Activated naive CD4-positive, alpha-beta T cell treated with Interleukin-2 at 50 U/mL for 16 hours (primary cell): ENCODE results near the gene NAA15.
"Not testable (repeated sequence)": the region's sequence is repeated elsewhere in the genome, so short reads cannot be mapped to it uniquely, and the experiment has no call there.

Experiments used
- DNase-seq: peaks from one replicate; pipeline ENCODE4 v3.0.0-alpha.2; 2020

The NAA15 gene

GRCh38 chr4:139301113-139301820, at the start of gene NAA15:
Gene NAA15, plus strand, starts transcription at chr4:139301505. Its CDS starts 273 bp downstream, at chr4:139301778.
- DNase-seq, result peak; percentile 98

- DNase-seq, result no peak
Observed at GRCh38 chr4:139253046-139253445, 48.3 kb upstream of the NAA15 start.

DNA sequence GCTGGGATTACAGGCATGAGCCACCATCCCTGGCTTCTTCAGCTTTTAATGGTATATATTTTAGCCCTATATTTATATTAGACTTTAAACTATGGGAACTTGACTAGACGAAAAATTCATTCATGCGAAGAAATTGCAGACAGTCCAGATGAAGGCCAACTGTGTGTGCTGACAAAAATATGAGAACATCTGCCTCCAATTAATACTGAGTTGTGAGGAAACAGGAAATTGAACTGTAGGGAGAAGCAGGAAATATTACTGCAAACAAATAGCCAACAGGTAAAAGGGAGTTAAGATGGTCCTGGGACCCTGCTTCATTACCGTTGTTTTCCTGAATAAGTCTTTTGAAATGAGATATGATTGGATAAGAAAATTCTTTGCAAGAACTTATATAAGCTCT, 47.6 kb upstream of the NAA15 start:
- DNase-seq, result no peak

DNA sequence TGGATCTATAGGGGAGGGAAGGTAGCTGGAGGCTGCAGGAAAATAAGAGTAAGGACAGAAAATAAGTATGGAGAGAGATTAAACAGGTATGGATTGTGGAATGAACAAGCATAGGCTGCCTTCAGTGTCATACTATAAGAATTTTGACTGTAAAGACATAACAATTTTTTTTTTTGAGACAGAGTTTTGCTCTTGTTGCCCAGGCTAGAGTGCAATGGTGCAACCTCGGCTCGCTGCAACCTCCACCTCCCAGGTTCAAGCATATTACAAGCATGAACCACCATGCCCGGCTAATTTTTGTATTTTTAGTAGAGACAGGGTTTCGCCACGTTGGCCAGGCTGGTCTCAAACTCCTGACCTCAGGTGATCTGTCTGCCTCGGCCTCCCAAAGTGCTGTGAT, 45.7 kb upstream of the NAA15 start:
- not testable (repeated sequence) for DNase-seq

- DNase-seq, result no peak
Observed at GRCh38 chr4:139256349-139256748, 45.0 kb upstream of the NAA15 start.

GRCh38 chr4:139265654-139266053, 35.7 kb upstream of the NAA15 start:
- DNase-seq, result no peak

GRCh38 chr4:139266208-139266582, 35.1 kb upstream of the NAA15 start:
- no peak for DNase-seq

DNA sequence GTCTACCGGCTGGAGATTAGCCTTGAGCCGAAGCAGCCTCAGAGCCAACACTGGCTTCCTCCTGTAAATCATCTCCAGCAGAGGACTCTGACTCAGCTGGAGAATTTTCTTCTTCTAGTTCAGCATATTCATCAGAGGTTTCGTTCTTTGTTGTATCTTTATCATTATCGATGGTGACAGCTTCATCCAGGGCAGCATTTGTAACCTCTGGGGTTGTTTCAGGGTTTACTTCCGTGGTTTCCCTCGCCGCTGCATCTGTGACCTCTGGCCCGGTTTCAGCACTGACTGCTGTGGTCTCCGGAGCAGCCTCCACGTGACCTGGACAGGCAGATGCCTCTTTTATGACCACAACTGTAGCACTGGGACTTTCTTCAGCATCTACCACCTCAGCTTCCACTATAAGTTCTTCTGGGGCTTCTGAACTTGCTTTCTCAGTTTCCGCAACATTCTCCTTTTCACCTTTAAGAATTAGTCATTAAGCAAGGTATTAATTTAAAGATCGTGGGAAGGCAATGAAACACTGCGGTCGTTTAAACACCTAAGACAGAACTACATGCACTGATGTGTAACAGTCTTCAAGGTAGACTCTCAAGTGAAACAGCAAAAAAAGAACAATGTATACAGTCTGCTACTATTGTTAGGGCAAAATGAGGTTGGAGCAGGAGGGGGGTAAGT, 34.6 kb upstream of the NAA15 start:
- DNase-seq, result peak; percentile 84

- DNase-seq, result no peak
Observed at GRCh38 chr4:139267301-139267700, 34.0 kb upstream of the NAA15 start.

DNA sequence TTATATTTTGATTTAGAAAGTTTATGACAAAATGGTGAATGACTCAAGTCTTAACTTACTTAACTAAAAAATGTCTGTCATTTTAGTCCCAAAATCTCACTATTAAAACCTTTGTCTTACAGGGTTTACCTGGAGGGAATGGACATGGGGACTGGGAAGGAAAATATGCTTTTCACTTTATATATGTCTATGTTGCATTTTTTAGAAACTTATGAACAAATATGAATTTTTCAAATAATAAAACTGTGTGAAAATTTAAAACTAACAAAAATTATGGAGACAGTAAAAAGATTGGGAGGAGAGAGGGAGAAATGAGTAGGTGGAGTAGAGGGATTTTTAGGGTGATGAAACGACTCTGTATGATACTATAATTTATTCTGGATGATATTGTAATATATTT, 27.5 kb upstream of the NAA15 start:
- no peak for DNase-seq

DNA sequence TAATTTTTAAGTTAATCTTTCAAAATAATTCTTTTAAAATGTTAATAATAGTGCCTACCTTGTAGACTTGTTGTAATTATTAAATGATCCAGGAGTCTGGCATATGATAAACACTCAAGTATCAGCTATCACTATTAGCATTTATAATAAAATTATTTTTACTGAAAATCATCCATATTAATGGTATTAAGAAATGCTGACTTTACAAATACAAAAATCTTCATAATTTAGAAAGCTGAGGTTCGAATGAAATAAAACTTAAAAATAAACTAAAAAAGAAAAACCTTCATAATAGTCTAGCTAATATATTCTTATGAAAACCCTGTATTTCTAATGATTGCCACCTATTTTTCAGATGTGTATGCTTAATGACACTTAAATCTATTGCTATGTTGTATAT, 26.5 kb upstream of the NAA15 start:
- no peak for DNase-seq

DNA sequence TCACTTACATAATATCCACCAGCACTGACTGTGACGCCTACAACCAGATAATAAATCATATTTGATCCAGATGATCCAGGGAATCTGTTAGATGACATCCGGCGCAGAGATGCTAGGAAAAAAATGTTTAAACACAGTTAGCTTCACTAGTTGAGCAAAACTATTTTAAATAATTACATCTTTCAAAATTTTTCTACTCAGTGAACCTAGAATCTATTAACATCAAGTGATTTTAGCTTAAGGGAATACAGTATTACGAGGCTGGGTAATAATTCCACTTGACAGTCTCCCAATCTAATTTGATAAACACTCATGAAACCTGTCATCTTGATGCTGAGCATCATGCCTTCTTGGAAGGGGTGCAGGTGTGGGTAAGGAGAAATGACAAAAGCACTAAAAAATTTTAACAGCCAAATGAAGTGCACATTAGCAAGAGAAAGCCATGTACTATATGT, 26.0 kb upstream of the NAA15 start:
- no peak for DNase-seq

GRCh38 chr4:139278485-139278884, 22.8 kb upstream of the NAA15 start:
- DNase-seq, result no peak

DNA sequence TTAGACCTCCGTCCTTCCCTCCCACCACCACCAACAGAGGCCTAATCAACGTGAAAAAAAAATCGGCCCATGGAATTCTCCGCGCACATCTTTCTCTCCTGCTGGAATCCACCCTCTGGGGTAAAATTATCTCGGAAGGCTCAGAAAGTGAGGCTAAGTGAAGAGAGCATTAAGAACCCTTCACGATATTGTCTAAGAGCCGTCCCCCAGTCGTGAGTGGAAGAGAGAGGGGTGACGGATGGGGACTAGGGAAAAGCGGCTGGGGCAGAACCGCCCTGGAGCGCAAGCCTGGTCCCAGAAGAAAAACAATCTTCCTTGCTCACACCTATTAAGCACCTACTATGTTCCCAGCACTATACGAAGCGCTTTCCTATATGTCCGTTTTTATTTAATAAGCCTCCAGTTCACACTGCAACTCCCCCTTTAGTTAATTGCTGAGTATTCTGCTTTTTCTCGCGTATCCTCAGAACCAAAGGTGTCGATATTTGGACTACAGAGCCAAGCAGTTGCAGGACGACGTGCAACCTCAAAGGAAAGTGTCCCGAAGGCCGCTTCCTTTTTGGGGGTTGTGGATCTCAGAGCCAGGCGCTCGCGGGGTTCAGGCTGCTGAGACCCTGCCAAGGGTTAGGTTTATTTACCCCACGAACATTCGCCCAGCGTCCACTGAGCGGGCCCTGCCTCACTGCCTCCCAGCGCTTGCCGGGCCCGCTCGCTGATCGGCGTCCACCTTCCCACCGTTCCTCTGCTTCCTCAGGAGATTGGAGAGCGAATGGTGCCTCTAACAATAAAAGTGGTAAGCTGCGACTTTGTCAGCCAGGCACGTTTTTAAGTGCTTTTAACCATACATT, 22.2 kb upstream of the NAA15 start:
- DNase-seq, result peak; percentile 5

DNA sequence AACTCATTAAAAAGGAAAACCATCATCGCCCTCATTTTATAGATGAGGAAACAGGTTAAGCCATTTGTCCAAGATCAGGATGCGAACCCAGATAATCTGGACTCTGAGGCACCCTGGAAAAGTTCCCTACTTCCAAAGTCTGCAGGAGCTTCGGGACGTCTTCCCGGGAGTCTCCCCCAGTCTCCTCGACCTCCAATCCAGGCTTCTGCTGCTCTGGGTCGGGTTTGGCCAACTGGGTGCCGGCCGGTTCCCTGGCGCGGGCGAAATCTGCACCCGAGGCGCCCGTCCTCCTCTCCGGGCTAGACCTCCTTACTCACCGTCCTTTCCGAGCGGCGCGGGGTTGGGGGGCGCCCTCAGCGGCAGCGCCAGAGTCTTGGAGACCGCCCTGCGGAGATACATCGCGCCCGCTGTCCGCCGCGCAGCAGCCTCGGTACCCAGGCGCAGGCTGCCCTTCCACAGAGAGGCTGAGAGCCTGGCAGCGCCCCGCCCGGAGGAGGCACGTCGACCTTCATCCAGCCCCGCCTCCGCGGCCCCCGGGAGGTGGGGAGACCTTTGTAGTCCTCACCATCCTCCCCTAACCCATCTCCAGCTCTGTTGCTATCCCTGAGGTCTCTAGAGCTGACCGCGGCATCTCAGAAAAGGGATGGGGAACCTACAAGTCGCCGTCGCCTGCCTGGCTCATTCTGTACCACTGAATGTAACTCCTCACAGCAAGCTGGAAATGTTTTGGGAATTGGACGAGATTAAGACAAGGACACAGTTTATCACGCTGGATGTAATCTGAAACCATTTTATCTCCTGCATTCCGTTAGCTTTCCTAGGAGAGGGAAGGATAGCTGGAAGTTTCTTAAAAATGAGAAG, 21.3 kb upstream of the NAA15 start, which contains the start of gene MGARP:
Gene MGARP (minus strand): TSS at position 466 of the 861 bp plus-strand sequence. CDS start 67 bp downstream, at position 399.
- DNase-seq, result peak; percentile 20

- DNase-seq, result no peak
Observed at GRCh38 chr4:139282065-139282720, 19.1 kb upstream of the NAA15 start.

GRCh38 chr4:139282721-139283075, 18.6 kb upstream of the NAA15 start:
- DNase-seq, result no peak

- DNase-seq, result no peak
Observed at GRCh38 chr4:139286186-139286698, 15.1 kb upstream of the NAA15 start.

- DNase-seq, result peak; percentile 98
Observed at GRCh38 chr4:139295206-139295941, 5.9 kb upstream of the NAA15 start.

DNA sequence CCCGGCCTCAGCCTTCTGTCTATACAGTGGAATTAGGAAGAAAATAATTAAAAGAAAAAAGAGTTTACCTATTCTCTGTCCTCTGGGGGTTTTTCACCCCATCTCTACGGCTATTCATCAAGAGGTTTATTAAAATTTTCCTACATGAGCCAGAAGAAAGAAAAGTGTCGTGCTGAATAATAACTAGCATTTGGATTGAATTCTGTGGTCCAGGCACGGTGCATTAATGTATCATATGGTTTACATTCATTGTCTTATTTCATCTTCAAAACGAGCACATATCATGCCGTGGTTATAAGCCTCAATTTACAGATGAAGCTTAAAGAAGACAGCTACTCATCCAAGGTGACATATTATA, 5.4 kb upstream of the NAA15 start:
- DNase-seq, result no peak

- no peak for DNase-seq
Observed at GRCh38 chr4:139297001-139297410, 4.3 kb upstream of the NAA15 start.
